SK-N-MC (cell line): ENCODE results near the gene TMEM273.

Experiments
- EZH2 ChIP-seq: fragments of 200-600 bp; sonication (generic); IDR thresholded peaks from one replicate; pipeline ENCODE4 v1.6.1; 2017; ENCODE audit warnings: antibody characterized with exemption
- FOXP2 ChIP-seq: optimal IDR thresholded peaks from 2 replicates; pipeline ENCODE3; 2011; ENCODE audit warnings: mild to moderate bottlenecking, moderate library complexity; ENCODE audit not compliant: insufficient read depth; ENCODE audit errors: extremely low read length, control extremely low read depth
- POLR2AphosphoS5 ChIP-seq: IDR thresholded peaks from 2 replicates; pipeline ENCODE4 v1.6.1; 2012; ENCODE audit warnings: mild to moderate bottlenecking, low read depth, low read length, borderline replicate concordance

DNA sequence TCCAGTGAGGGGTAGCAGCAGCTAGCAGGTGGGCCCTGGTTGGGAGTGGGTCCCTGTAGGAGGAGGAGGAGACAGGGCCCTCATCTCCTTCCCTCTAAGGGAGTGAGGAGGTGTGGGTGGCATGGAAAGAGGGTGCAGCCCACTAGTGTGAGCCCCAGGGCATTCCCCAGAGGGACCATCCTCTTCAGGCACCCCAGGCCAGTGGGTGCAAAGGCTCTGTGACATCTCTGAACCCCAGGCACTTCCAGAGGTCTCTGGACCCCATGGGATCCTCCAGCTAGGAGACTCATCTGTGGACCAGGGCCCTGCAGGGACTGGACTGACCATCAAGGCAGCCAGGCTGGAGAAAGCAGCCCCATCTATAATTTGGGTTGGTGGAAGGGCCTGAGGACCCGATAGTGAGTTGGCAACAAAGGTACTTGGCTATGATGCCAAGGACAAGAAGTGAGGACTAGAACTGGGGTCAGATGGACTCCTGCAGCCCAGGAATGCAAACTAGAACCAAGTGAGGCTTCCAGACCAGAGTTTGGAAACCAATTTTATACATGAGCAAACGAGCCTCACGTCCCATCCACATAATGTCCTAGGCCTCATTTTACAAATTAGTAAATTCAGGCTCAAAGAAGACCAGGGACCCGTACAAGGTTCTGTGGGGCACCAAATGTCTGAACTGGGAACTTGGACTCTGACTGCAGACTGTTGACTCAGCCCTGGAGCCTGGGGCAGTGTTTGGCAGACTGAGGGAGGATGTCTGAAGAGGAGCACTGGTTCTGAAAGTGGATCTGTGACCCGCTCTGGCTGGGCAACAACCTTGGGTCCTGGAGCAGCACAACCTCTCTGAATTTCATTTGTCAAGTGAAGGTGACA lies 71.4 kb downstream of the TMEM273 start:
- TF ChIP-seq EZH2 = no peak
- no peak for TF ChIP-seq POLR2AphosphoS5
- TF ChIP-seq FOXP2 = no peak
